ENCODE measurements around the gene ATP10A. TPM values are rescaled to one million over a fixed set of nuclear protein-coding genes. Genes with fewer than 3 reads are reported as not detected.
A peak's percentile ranks its signal among the peaks of the same experiment; 100 is the strongest.

ATP10A gene
- total RNA-seq, 1 donor from 2014 or later, result 5.7 TPM

- no peak for DNase-seq (ENCODE audit: low spot score)
Observed at GRCh38 chr15:25735550-25736384, 127.4 kb downstream of the ATP10A start.

GRCh38 chr15:25734680-25735355, 128.3 kb downstream of the ATP10A start:
- ATAC-seq, result no peak
- intact Hi-C loops (cut with DNase I), result no loop called here
- no peak for DNase-seq (ENCODE audit: low spot score)

More at GRCh38 chr15:25735550-25736384, 127.4 kb downstream of the ATP10A start:
- intact Hi-C loops (cut with DNase I), result no loop called here
- no peak for ATAC-seq

DNA sequence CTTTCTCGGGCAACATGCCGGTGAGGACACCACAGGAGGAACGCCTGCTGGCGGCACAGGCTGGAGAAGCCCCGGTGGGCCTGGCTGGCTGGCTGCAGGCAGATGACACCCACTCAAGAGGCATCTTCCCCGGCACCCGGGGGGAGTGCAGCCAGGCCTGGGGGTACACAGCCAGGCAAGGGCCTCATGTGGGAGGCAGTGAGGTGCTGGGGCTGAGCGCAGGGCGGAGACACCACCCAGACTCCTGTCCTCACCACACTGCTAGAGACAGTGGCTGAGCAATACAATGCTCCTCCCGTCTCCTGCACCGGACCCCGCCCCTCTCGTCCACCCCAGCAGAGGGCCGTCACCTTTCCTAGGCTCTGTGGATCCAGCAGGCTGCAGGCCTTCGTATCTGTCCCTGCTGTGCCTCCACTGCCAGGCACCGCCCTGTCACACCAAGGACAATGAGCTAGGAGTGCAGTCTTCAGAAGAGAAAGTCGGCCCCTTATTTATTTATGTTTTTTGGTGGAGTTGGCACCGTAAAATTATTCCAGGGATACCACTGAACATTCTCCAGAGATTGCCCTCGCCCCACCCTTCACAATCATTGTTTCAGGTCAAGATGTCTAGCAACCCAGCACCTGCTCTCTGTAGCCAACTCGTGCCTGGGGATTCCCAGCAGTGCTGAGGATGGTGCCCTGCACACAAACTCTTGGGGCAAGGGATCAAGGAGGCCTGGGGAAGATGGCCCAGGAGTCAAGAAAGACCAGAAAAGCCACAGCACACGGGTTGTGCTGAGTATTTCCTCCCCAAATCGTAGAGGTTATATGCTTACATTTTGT, 129.1 kb downstream of the ATP10A start:
- no peak for ATAC-seq
- DNase-seq (ENCODE audit: low spot score), result no peak
- intact Hi-C loops (cut with DNase I), result no loop called here

DNA sequence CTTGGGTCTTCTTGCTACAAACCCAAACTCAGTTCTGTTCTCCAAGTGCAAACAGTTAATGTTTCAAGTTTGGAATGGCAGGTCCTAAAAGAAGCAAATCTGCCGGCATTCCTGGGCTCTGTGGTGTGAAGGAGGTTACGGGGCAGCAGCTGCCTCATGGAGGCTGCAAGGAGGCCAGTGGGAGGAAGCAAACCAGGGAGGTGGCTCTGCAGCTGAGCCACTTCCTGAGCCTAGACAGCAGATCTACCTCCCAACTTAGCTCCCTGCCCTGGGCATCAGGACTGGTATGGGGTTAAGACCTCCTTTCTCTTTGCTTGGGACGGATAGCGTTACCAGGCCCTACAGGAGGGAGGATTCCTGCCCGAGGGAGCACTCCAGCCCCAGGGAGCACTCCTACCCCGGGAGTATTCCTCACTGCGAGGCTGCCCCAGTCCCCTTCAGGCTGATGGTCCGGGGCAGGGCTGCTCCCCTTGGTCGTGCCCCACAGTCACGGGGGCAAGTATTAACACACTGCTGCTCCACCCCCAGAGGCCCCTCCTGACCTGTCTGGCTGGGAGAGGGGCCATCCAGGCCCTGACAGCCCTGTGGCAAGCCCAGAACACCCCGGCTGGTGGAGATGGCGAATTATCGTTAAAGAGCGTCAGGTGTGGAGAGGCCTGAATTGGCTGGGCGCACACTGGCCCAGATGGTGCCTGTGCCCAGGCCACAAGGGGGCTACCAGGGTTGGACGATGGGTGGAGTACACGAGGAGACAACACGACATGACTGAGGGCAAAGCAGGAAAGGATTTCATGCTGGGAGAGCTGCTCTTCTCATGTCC, 129.9 kb downstream of the ATP10A start:
- ATAC-seq, result no peak
- intact Hi-C loops (cut with DNase I), result no loop called here
- no peak for DNase-seq (ENCODE audit: low spot score)

DNA sequence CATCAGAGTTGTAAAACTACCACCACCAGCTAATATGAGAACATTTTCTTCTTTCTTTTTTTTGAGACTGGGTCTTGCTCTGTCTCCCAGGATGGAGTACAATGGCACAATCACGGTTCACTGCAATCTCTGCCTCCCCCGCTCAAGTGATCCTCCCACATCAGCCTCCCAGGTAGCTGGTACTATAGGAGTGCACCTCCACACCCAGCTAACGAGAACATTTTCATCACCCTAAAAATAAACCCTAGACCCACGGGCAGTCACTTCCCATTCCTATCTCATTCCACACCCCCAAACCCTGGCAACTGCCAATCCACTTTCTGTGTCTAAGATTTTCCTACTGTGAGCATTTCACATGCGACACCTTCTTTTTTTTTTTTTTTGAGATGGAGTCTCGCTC, 130.9 kb downstream of the ATP10A start:
- intact Hi-C loops (cut with DNase I), result no loop called here
- ATAC-seq, result no peak
- no peak for DNase-seq (ENCODE audit: low spot score)

GRCh38 chr15:25731411-25731810, 131.7 kb downstream of the ATP10A start:
- intact Hi-C loops (cut with DNase I), result no loop called here
- no peak for ATAC-seq
- no peak for DNase-seq (ENCODE audit: low spot score)

DNA sequence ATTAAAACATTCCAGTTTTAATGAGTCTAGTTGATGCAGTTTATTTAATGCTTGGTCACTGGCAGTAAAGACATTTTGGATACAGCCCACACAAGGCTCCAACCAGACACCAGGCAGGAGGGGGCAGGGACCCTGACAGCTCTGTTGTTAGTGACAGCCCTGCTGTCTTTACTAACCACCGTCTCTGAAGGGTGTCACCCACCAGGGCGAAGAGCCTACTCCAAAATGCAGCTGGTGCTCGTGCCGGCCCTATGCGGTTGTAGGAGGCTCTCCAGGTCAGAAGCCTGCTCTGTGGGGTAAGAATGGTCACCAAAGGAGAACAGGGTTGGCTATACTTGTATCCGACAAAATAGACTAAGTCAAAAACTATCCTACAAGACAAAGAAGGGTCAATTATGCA, 132.2 kb downstream of the ATP10A start:
- intact Hi-C loops (cut with DNase I), result no loop called here
- no peak for ATAC-seq
- DNase-seq (ENCODE audit: low spot score), result no peak

- intact Hi-C loops (cut with DNase I), result no loop called here
- no peak for ATAC-seq
- no peak for DNase-seq (ENCODE audit: low spot score)
Observed at GRCh38 chr15:25728816-25729215, 134.3 kb downstream of the ATP10A start.

DNA sequence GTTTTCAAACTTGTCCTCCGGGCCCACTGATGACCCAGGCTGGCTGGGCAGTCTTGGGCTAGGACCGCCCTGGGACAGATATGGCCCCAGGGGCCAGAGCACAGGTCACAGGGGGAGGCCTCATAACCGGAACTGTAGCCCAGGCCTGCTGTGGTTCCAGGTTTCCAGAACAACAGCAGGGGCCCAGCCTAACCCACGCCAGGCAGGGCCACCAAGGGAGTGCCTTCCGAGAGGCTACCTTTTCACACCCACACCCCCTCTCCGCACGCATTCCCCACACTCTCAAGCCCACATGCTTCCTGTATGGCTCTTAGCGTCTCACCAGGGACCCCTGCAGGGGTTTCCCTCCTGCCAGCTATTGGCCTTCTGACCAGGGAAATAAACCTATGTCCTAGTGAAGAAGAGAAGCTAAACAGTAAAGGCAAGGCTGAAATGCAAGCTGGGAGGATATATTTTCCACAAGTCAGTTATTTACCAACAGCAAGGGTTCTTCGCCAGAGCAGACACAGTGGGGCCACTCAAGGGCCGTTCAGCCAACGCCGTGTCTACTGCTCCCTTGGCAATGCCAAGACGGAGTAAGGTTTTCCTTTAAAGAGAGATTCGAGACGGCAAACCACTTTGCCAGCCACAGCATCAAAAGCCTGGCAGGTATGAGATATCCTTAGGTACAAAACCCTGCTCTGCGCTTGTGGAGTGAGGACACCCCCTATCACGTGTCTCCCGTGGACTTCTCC, 135.1 kb downstream of the ATP10A start:
- DNase-seq (ENCODE audit: low spot score) (peak; percentile 39), ATAC-seq (no peak)
- intact Hi-C loops (cut with DNase I), result no loop called here

GRCh38 chr15:25727116-25727515, 136.0 kb downstream of the ATP10A start:
- DNase-seq (ENCODE audit: low spot score) (peak; percentile 30), ATAC-seq (no peak)
- intact Hi-C loops (cut with DNase I), result no loop called here

- ATAC-seq (no peak), DNase-seq (ENCODE audit: low spot score) (peak; percentile 18)
- intact Hi-C loops (cut with DNase I), result no loop called here
Observed at GRCh38 chr15:25725758-25726157, 137.4 kb downstream of the ATP10A start.

DNA sequence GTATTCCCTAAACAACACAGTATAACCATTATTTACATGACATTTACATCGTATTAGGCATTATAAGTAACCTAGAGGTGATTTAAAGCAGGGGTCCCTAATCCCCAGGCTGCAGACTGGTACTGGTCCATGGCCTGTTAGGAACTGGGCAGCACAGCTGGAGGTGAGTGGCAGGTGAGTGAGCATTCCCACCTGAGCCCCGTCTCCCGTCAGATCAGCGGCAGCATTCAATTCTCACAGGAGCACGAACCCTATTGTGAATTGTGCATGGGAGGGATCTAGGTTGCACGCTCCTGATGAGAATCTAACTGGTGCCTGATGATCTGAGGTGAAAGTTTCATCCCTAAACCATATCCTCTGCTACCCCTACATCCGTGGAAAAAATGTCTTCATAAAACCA, 138.2 kb downstream of the ATP10A start:
- intact Hi-C loops (cut with DNase I), result no loop called here
- no peak for ATAC-seq
- peak; percentile 27 for DNase-seq (ENCODE audit: low spot score)

GRCh38 chr15:25721605-25721955, 141.5 kb downstream of the ATP10A start:
- intact Hi-C loops (cut with DNase I), result no loop called here
- no peak for ATAC-seq
- DNase-seq (ENCODE audit: low spot score), result no peak

DNA sequence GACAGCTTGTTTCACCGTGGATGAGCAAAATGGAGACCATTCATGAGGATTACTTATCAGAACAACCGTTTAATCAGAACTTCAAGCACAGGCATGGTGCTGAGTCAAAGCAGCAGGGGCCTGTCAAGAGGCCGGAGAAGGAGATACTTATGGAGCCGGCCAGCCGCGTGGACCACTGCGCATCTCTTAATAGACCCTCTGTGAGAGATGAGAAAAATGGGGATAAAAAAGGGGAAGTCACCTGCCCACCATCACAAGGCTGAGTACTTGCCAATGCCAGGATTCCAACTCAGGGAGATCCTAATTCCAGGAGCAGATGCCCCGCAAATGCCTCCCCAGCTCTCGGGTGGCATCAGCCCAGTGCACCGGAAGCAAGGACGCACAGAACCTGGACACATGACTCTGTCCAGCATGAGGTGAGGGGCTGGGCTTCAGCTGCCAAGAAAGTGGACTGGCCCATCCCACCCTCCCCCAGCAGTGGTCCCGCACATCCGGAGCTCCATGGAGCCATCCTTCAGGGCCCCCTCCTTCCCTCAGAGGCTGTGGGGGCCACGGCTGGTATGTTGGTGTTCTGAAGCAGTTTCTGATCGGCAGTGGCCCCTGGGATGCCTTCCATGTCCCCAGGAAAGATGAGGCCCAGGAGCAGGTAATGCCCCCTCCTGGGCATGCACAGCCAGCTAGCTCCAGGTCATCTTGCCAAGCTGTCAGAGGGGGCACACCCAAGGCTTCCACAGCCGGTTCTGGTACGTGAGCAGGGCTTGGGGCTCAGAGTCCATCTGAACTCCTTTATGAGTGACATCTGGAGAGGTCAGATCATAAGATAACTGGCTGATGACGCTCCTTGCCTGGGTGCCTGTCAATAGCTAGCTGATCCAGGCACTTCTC, 143.8 kb downstream of the ATP10A start:
- DNase-seq (ENCODE audit: low spot score), result no peak
- ATAC-seq, result no peak

DNA sequence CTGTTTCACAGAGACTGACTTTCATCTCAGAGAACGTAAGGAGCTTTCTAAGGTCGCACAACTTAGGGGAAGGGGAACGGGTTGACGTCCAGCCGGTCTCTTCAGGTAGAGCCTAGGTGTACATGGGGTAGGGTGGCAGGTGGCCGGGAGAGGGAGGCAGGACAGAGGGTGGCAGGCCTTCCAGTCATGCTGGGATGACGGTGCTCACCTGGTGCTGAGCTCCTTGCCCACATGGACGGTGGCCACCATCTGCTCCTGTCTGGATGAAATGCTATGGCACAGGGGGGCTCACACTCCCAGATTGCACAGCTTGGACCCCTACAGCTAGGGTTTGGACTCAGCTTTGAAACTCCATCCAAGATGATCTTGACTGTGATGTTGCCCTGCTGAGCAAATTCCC, 144.5 kb downstream of the ATP10A start:
- DNase-seq (ENCODE audit: low spot score), result no peak
- intact Hi-C loops (cut with DNase I), result no loop called here
- no peak for ATAC-seq

More for the DNA sequence above, 143.8 kb downstream of the ATP10A start:
- intact Hi-C loops (cut with DNase I), result no loop called here

DNA sequence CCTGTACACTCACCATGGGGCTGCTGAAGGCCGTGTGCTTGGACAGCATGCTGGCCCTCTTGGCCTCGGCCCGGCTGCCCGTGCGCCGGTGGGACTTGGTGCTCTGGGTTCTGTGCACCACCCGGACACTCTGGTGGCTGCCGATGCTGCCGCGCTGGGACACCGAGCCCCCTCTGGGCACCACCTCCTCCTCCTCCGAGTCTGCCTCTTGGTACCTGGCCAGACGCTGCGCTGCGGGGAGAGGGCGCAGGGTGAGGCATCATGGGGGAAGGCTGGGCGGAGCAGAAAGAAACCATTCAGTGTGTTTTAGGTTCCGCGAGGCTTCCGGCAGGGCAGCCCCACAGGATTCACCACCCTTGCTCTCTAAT, 145.0 kb downstream of the ATP10A start:
- no peak for DNase-seq (ENCODE audit: low spot score)
- intact Hi-C loops (cut with DNase I), result no loop called here
- peak; percentile 25 for ATAC-seq

GRCh38 chr15:25717457-25718168, 145.5 kb downstream of the ATP10A start:
- DNase-seq (ENCODE audit: low spot score), result no peak
- intact Hi-C loops (cut with DNase I), result no loop called here
- no peak for ATAC-seq

Measured in sciatic nerve (tissue), 2 donors.